Measurements from ENCODE around the gene NTSR1.

- TF ChIP-seq, protein P1, sequence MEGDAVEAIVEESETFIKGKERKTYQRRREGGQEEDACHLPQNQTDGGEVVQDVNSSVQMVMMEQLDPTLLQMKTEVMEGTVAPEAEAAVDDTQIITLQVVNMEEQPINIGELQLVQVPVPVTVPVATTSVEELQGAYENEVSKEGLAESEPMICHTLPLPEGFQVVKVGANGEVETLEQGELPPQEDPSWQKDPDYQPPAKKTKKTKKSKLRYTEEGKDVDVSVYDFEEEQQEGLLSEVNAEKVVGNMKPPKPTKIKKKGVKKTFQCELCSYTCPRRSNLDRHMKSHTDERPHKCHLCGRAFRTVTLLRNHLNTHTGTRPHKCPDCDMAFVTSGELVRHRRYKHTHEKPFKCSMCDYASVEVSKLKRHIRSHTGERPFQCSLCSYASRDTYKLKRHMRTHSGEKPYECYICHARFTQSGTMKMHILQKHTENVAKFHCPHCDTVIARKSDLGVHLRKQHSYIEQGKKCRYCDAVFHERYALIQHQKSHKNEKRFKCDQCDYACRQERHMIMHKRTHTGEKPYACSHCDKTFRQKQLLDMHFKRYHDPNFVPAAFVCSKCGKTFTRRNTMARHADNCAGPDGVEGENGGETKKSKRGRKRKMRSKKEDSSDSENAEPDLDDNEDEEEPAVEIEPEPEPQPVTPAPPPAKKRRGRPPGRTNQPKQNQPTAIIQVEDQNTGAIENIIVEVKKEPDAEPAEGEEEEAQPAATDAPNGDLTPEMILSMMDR (conservative IDR thresholded peaks at IDR 0.05; ENCODE audit: low read depth, low read length): no peak
- no peak for TF ChIP-seq EZH2 (IDR thresholded peaks at IDR 0.05; ENCODE audit: borderline replicate concordance, low read depth, low read length, poor library complexity, severe bottlenecking)
Observed at GRCh38 chr20:62667530-62668440, 40.9 kb upstream of the NTSR1 start.
